ENCODE data around the gene TMEM191C.
"Not testable (repeated sequence)": the region's sequence is repeated elsewhere in the genome, so short reads cannot be mapped to it uniquely, and the experiment has no call there.

Gene TMEM191C

GRCh38 chr22:21450320-21450831 lies 16.8 kb upstream of the TMEM191C start:
- Mint-ChIP-seq H3K9me3 (no peaks in the 10 kb centered on the region), H3K4me1 (ENCODE audit: low read depth in 2 of 2) (peaks cover 0 to 1% of the 10 kb centered on the region in 2 donors), H3K4me3 (no peak overlapping the region), H3K36me3 (ENCODE audit: insufficient read depth) (peaks cover 6% of the 10 kb centered on the region), H3K27me3 (no peaks in the 10 kb centered on the region), H3K27ac (no peak overlapping the region)
- DNase-seq (peak in 1 of 3 experiments; percentile 0), ATAC-seq (replicated peaks) (no peak)

GRCh38 chr22:21450858-21451353 lies 16.3 kb upstream of the TMEM191C start:
- Mint-ChIP-seq H3K4me3 (no peak overlapping the region), H3K27me3 (no peaks in the 10 kb centered on the region), H3K9me3 (no peaks in the 10 kb centered on the region), H3K4me1 (ENCODE audit: low read depth in 2 of 2) (peaks cover 0 to 2% of the 10 kb centered on the region in 2 donors), H3K36me3 (ENCODE audit: insufficient read depth) (peaks cover 6% of the 10 kb centered on the region), H3K27ac (no peak overlapping the region)
- DNase-seq = no peak
- no peak for ATAC-seq (replicated peaks)

GRCh38 chr22:21451545-21452520 lies 15.4 kb upstream of the TMEM191C start:
- H3K27ac Mint-ChIP-seq = peak overlapping the region in 1 of 2 donors; percentile 35
- DNase-seq (peak in 1 of 3 experiments; percentile 0), ATAC-seq (replicated peaks) (no peak)
- no peak overlapping the region for H3K4me3 Mint-ChIP-seq
- no peaks in the 10 kb centered on the region for H3K27me3 Mint-ChIP-seq
- peaks cover 3% of the 10 kb centered on the region for H3K36me3 Mint-ChIP-seq (ENCODE audit: insufficient read depth)
- peaks cover 0 to 2% of the 10 kb centered on the region in 2 donors for H3K4me1 Mint-ChIP-seq (ENCODE audit: low read depth in 2 of 2)
- H3K9me3 Mint-ChIP-seq = no peaks in the 10 kb centered on the region

GRCh38 chr22:21452666-21453065 lies 14.5 kb upstream of the TMEM191C start:
- not testable (repeated sequence) for H3K27ac Mint-ChIP-seq; H3K9me3 Mint-ChIP-seq; H3K36me3 Mint-ChIP-seq (ENCODE audit: insufficient read depth); ATAC-seq (replicated peaks); DNase-seq; H3K27me3 Mint-ChIP-seq; H3K4me3 Mint-ChIP-seq; H3K4me1 Mint-ChIP-seq (ENCODE audit: low read depth in 2 of 2)

GRCh38 chr22:21454998-21455333 lies 12.2 kb upstream of the TMEM191C start:
- not testable (repeated sequence) for ATAC-seq (replicated peaks); H3K27ac Mint-ChIP-seq; H3K36me3 Mint-ChIP-seq (ENCODE audit: insufficient read depth); H3K27me3 Mint-ChIP-seq; H3K4me1 Mint-ChIP-seq (ENCODE audit: low read depth in 2 of 2); H3K4me3 Mint-ChIP-seq; DNase-seq; H3K9me3 Mint-ChIP-seq

GRCh38 chr22:21455334-21456089 lies 11.7 kb upstream of the TMEM191C start:
- Mint-ChIP-seq H3K27ac (no peak overlapping the region), H3K27me3 (no peaks in the 10 kb centered on the region), H3K4me1 (ENCODE audit: low read depth in 2 of 2) (peaks cover 0 to 2% of the 10 kb centered on the region in 2 donors), H3K9me3 (no peaks in the 10 kb centered on the region), H3K4me3 (no peak overlapping the region), H3K36me3 (ENCODE audit: insufficient read depth) (peaks cover 3% of the 10 kb centered on the region)
- ATAC-seq (replicated peaks) (no peak), DNase-seq (no peak)

- DNase-seq (no peak), ATAC-seq (replicated peaks) (no peak)
- H3K27me3 Mint-ChIP-seq = no peaks in the 10 kb centered on the region
- peak overlapping the region in 1 of 2 donors; percentile 28 for H3K27ac Mint-ChIP-seq
- H3K4me1 Mint-ChIP-seq (ENCODE audit: low read depth in 2 of 2) = peaks cover 0 to 2% of the 10 kb centered on the region in 2 donors
- peaks cover 3% of the 10 kb centered on the region for H3K36me3 Mint-ChIP-seq (ENCODE audit: insufficient read depth)
- H3K4me3 Mint-ChIP-seq = no peak overlapping the region
- H3K9me3 Mint-ChIP-seq = no peaks in the 10 kb centered on the region
These were observed 10.0 kb upstream of the TMEM191C start for GRCh38 chr22:21457023-21457787.

- not testable (repeated sequence) for H3K9me3 Mint-ChIP-seq
These were observed 4.5 kb upstream of the TMEM191C start for GRCh38 chr22:21462672-21463071.

GRCh38 chr22:21468194-21469096 lies 1.3 kb downstream of the TMEM191C start:
- not testable (repeated sequence) for H3K36me3 Mint-ChIP-seq (ENCODE audit: insufficient read depth); H3K9me3 Mint-ChIP-seq; H3K27me3 Mint-ChIP-seq; H3K4me1 Mint-ChIP-seq (ENCODE audit: low read depth in 2 of 2)
- ATAC-seq (replicated peaks) (peak; percentile 85), DNase-seq (peak; percentile 84 to 91 (median 88))
- Mint-ChIP-seq H3K27ac (peak overlapping the region; percentile 88 to 89), H3K4me3 (peak overlapping the region; percentile 88 to 89)

More at GRCh38 chr22:21462672-21463071, 4.5 kb upstream of the TMEM191C start:
- DNase-seq; ATAC-seq (replicated peaks); H3K4me1 Mint-ChIP-seq (ENCODE audit: low read depth in 2 of 2); H3K27me3 Mint-ChIP-seq; H3K4me3 Mint-ChIP-seq; H3K36me3 Mint-ChIP-seq (ENCODE audit: insufficient read depth); H3K27ac Mint-ChIP-seq: not testable (repeated sequence)

GRCh38 chr22:21469097-21469994 lies 2.2 kb downstream of the TMEM191C start:
- not testable (repeated sequence) for DNase-seq; ATAC-seq (replicated peaks); H3K9me3 Mint-ChIP-seq; H3K27ac Mint-ChIP-seq; H3K27me3 Mint-ChIP-seq; H3K4me3 Mint-ChIP-seq; H3K4me1 Mint-ChIP-seq (ENCODE audit: low read depth in 2 of 2); H3K36me3 Mint-ChIP-seq (ENCODE audit: insufficient read depth)

GRCh38 chr22:21472984-21473383 lies 5.8 kb downstream of the TMEM191C start:
- not testable (repeated sequence) for H3K27me3 Mint-ChIP-seq; H3K9me3 Mint-ChIP-seq; ATAC-seq (replicated peaks); H3K4me1 Mint-ChIP-seq (ENCODE audit: low read depth in 2 of 2); H3K4me3 Mint-ChIP-seq; DNase-seq; H3K36me3 Mint-ChIP-seq (ENCODE audit: insufficient read depth); H3K27ac Mint-ChIP-seq

Measured in effector memory CD8-positive, alpha-beta T cell (primary cell).